ENCODE results near the gene VAPA.

VAPA gene

GRCh38 chr18:9973470-9973869 is 59.7 kb downstream of the VAPA start:
- DNase-seq (ENCODE audit: low read depth in 2 of 2), result no peak

- no peak for DNase-seq (ENCODE audit: low read depth in 2 of 2)
Measured at GRCh38 chr18:9974279-9974915, 60.6 kb downstream of the VAPA start.

DNA sequence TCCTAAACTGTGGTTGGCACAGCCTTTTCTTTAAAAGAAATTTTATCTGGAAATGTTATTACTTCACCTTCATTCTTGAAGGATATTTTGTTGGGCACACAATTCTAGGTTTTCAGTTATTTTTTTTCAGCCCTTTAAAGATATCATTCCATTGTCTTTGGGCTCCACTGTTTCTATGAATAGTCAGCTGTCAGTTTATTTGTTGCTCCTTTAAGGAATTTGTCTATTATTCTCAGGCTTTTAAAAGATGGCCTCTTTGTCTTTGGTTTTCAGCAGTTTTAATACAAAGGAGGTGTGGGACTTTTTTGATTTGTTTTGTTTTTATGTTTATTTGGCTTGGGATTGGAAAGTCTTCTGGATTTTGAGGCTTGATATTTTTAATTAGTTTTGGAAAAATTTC is 61.8 kb downstream of the VAPA start:
- no peak for DNase-seq (ENCODE audit: low read depth in 2 of 2)

GRCh38 chr18:9982711-9983110 is 68.9 kb downstream of the VAPA start:
- no peak for DNase-seq (ENCODE audit: low read depth in 2 of 2)

DNA sequence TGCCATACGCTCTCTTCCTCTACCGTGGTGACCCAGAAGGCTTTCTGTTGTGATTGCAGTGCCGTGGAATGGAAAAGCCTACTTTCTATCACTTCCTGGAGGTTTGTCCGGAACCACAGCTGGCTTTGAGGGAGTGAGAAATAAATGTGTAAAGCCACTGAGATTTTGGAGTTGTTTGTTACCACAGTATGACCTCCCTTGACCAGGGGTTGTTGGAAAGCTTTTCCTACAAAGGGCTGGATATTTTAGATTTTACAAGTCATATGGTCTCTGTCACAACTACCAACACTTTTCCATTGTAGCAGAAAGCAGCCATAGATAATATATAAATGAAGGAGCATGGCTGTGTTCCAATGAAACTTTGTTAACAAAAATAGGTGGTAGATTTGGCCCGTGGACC is 70.3 kb downstream of the VAPA start:
- no peak for DNase-seq (ENCODE audit: low read depth in 2 of 2)

DNA sequence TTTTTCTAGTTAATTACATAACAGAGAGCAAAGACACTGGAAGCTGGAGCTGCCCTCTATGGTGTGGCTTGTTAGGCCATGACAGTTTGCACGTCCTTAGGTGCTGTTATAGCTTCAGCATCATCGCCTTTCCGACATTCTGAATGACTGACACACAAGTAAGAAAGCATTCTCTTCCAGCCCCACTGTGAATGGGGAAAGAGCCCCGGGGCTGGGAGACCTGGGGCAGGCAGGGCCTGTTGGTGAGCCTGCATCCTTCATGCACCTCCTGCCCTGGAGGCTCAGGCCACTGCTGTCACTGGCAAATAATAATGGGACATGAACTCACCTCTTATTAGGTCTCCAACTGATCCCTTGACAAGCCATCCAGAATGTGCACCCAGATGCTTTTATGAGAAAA is 71.8 kb downstream of the VAPA start:
- no peak for DNase-seq (ENCODE audit: low read depth in 2 of 2)

DNA sequence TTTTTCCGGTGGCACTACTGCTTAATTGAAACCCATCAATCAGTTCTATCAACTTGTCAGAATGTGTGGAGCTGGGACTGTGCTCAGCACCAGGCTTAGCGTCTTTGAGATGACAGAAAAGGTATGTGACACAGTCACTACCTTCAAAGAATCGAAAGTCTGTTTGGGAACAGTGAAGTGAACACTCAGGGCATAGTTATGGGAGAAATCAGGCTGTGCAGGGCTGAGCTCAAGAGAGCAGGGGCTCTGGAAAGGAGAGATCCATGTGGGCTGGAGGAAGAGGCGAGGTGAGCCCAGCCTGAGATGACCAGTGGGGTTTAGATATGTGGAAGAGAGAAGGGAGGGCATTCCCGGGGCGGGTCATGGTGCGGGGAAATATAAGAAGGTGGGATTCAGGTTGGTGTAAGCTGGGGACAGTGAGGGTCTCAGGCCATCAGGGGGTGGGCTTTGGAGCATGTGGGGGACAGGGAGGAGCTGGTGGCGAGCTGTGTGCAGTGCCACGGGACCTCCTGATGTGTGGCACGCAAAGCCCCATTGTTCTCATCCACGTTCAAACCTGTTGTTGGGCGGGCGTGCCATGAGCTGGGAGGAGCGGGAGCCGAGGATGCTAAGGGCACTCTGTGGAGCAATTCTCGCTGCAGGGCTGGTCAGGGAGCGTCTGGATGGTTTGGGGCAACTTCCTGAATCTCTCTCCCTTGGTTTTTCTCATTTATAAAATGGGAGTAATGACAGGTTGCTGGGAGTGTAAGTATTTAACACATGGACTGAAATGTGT is 72.5 kb downstream of the VAPA start:
- no peak for DNase-seq (ENCODE audit: low read depth in 2 of 2)

- no peak for DNase-seq (ENCODE audit: low read depth in 2 of 2)
Measured at GRCh38 chr18:9987345-9987744, 73.5 kb downstream of the VAPA start.

DNA sequence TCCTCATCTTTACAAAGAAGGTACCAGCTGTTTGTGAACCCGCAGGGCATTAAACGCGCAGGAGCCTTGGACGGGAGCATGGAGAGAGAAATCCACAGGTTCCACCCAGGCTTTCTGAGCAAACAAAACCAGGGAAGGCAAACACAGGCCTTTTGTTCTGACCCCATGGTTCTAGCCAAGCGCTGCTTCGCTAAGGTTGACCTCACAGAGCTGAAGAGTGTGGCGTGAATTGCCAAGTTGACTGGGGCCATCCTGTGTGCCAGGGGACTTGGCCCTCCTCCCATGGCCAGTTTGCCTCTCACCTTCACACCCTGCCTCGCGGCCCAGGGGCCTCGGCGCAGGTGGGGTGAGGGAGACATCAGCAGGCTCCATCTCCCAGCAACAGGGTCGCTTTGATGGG is 74.1 kb downstream of the VAPA start:
- DNase-seq (ENCODE audit: low read depth in 2 of 2), result no peak

DNA sequence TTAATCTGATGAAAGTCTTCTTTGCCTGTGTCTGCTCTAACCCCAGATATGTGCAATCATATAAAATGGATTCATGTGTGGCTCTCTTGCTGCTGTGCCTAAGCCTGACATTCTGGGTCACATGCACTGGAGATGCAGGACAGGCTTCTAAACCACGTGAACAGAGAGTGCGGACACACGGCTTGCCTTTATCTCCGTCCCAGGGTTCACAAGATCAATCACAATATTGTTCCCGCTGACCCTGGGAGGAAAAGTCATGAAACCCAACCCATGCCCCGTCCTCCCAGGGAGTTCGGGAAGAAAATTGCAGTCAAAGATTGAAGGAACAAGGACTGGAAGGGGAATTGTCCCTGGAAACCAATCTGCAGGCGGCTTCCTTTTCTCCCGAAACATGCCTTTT is 74.8 kb downstream of the VAPA start:
- no peak for DNase-seq (ENCODE audit: low read depth in 2 of 2)

GRCh38 chr18:9989481-9989880 is 75.7 kb downstream of the VAPA start:
- no peak for DNase-seq (ENCODE audit: low read depth in 2 of 2)

DNA sequence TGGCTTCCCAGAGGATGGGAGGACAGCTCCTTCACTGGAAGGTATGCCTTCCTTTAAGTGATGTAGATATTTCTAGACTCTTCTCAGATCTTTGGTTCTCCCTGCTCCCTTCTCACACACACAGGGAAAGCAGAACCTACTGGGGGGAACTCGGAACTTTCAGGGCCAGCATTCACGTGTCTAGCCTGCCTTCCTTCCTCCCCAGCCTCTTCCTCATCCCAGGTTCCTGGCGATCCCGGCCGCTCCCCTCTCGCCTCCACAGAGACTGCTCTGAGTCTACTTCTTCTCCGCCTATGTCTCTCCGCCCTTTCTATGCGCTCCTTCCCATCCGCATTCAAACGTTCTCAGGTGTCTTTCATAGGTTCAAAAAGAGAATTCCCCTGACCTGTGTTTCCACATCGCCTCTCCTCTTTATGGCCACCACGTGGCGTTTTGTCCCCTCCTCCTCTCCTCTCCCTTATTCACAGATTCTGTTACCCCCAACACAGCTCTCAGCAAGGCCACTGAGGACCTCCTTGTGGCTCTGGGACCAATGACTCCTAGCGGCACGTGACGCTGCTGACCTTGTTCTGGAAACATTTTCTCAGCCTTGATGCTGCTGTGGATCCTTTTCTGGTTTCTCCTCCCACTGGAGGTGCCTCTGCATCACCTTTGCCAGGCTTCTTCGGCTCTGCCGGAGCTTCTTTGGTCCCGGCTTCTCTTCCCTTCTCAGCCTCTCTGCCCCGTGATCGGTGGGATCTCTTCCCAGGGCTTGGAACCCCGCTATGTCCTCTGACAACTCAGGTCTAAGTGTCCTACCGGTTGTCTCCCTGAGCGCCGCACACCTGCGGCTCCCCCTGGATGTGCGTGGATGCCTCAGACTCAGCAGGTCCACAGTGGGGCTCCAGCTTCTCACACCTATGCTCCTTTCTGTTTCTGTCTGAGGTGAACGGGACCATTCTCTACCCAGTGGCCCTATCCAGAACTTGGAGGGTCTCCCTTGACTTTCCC is 77.5 kb downstream of the VAPA start:
- DNase-seq (ENCODE audit: low read depth in 2 of 2), result no peak

DNA sequence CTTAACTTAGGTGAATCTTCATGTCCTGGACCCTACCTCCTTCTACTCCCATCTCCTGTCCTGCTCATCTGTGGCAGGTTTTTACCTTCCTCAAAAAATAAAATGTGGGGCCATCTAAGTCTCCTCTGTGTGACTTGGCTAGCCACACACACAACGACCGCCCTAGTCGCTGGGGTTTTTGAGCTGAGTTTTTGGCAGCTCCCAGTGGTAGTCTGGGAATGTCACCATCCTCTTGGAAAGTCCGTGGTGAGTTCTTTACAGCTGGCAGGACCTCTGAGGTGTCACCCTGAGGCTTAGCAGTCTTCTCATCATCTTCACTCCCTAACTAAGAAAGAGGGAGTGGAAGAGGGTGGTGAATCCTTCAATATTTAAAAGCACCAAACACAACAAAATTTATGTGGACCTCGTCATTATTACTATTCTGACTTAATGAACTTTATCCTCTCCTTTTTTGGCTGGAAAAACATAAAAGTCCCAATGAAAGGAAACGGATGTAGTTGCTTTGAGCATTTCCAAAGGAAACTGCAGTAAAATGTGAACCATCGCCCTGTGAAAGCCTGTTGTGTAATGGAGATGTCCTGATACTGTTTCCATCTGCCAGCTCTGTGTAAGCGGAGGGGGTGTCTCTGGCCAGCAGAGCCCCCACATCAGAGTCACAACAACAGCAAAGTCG is 78.6 kb downstream of the VAPA start:
- no peak for DNase-seq (ENCODE audit: low read depth in 2 of 2)

GRCh38 chr18:9992973-9993520 is 79.2 kb downstream of the VAPA start:
- no peak for DNase-seq (ENCODE audit: low read depth in 2 of 2)

- DNase-seq (ENCODE audit: low read depth in 2 of 2), result no peak
Measured at GRCh38 chr18:9993521-9994025, 79.8 kb downstream of the VAPA start.

DNA sequence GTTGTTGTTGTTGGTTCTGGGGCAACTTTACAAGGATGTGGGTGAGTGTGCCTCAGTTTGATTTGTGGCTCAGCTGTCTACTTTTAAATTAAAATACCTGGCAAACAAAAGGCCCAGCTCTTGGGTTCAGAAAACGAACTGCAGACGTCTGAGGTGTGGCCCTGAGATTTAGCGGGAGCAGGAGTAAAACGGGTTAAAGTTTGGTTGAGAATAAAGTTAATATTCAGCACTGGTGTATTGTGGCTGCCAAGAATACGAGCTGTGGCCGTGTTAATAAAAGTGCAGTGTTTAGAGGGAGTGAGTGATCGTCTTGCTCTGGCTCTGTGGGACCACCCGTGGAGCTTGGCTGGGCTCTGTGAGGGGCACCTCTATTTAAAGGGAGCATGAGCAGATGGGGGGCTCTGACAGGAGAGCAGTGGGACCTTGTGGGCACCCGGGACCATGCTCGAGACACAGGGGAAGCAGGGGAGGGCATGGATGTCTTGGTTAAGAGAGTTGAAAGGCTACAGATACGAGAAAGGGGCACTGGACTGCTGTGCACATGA is 80.3 kb downstream of the VAPA start:
- no peak for DNase-seq (ENCODE audit: low read depth in 2 of 2)

- no peak for DNase-seq (ENCODE audit: low read depth in 2 of 2)
Measured at GRCh38 chr18:9994701-9995235, 81.0 kb downstream of the VAPA start.

DNA sequence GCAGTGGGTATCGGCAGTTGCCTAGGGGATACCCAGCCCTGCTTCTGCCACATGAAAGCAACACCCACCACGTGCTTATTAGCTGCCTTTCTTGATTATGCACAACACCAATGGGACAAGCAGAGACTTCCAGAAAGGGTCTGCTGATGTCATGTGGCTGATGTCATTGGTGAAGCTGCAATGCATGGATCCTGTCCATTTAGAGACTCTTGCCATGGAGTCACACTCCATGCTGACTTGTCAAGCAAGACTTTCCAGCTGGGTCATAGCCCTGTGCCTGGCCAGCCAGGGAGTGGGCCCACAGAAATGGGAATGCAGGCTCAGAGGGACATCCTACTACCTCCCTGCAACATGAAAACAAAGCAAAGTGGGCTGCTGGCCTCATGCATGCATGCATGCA is 81.8 kb downstream of the VAPA start:
- no peak for DNase-seq (ENCODE audit: low read depth in 2 of 2)

DNA sequence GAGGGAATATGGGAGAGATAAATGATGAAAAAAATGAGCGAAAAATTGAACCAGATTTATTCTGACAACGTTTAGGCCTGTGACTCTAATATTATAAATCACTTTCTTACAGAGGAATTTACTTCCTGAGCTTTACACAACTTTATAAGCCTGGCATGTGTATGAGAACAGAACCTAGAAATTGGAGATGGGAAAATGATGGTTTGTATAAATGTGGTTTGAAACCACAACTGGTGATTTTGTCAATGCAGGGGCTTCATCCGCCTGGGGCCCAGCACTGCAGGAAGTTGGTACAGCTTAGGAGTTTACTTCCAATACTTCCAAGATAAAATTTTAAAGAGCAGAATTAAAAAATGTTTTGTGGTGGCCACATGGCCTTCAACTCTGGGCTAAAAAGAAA is 82.3 kb downstream of the VAPA start:
- DNase-seq (ENCODE audit: low read depth in 2 of 2), result no peak

GRCh38 chr18:9997711-9998110 is 83.9 kb downstream of the VAPA start:
- no peak for DNase-seq (ENCODE audit: low read depth in 2 of 2)

DNA sequence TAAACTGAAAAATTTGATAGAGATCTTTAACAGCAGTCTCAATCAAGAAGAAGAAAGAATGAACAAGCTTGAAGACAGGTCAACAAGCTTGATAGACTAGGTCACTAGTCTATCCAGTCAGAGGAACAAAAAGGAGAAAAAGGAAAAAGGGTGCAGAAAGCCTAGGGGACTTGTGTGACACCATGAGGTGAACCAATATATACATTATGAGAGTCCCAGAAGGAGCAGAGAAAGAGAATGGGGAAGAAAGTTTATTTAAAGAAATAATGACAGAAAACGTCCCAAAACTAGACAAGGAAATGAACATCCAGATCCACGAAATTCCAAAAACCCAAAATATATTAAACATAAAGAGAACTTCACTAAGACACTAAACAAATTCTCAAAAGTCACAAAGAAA is 84.5 kb downstream of the VAPA start:
- no peak for DNase-seq (ENCODE audit: low read depth in 2 of 2)

Data from stimulated activated CD8-positive, alpha-beta memory T cell treated with anti-CD3 and anti-CD28 coated beads, Interleukin-7, amount 100 ng/mL, for 4 hours (primary cell).